Activated T-helper 2 cell treated with anti-CD3 and anti-CD28 coated beads, Interferon-gamma antibody, Interleukin-2, Interleukin-4, amounts not matched to agents 10 μg/mL and 5 μg/mL and 100 μg/mL, durations not matched to agents 14 hours and 24 hours and 36 hours (primary cell): Measurements from ENCODE around the gene PPP1R12C. TPM values are rescaled to one million over a fixed set of nuclear protein-coding genes. Genes with fewer than 3 reads are reported as not detected.

Experiments used
- DNase-seq: peaks from one replicate; pipeline ENCODE4 v3.0.0; 2021; ENCODE audit warnings: low spot score
- H3K27ac Mint-ChIP-seq: one replicate; pipeline ENCODE4 v1.8.0; 2021; ENCODE audit warnings: mixed read lengths
- H3K27me3 Mint-ChIP-seq: one replicate; pipeline ENCODE4 v1.8.0; 2021; ENCODE audit warnings: low read depth, mixed read lengths
- H3K36me3 Mint-ChIP-seq: one replicate; pipeline ENCODE4 v1.8.0; 2021; ENCODE audit warnings: low read depth, mixed read lengths
- H3K4me1 Mint-ChIP-seq: one replicate; pipeline ENCODE4 v1.8.0; 2021; ENCODE audit warnings: low read depth, mixed read lengths
- H3K4me3 Mint-ChIP-seq: one replicate; pipeline ENCODE4 v1.8.0; 2021; ENCODE audit warnings: low read depth, mild to moderate bottlenecking, moderate library complexity, mixed read lengths
- H3K9me3 Mint-ChIP-seq: one replicate; pipeline ENCODE4 v1.8.0; 2021; ENCODE audit warnings: mixed read lengths
- intact Hi-C: fragments of 100-400 bp; cut with micrococcal nuclease; formaldehyde crosslinking; loops from one replicate; pipeline ENCODE4 v1.15.1; 2023
- total RNA-seq: library from RNA; stranded (reverse); gene quantifications from 2 replicates; pipeline ENCODE4 v1.2.3, GENCODE V29; 2022

PPP1R12C gene
- total RNA-seq: 104 and 108 TPM in 2 replicates

DNA sequence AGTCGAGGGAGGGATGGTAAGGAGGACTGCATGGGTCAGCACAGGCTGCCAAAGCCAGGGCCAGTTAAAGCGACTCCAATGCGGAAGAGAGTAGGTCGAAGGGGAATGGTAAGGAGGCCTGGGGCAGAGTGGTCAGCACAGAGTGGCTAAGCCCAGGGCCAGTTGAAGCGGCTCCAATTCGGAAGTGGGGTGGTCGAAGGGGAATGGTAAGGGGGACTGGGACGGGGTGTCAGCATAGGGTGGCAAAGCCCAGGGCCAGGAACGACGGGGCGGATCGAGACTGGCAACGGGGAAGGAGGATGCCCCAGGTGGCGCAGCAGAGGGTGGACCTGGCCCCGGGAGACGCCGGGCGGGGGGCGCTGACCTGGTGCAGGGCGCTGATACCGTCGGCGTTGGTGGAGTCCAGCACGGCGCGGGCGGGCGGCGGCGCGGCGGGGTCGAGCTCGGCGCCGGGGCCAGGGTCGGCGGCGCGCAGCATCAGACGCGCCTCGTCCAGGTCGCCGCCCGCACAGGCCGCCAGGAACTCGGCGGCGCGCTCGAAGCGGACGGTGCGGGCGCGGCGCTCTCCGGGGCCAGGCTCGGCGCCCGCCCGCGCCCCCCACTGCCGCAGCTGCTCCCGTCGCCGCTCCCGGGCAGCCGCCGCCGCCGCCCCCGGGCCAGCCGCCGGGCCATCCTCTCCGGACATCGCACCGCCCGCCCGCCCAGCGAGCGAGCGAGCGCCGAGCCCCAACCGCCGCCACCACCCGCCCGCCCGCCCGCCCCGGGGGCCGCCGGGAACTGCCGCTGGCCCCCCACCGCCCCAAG, at the start of gene PPP1R12C:
Gene PPP1R12C (minus strand): TSS at position 779 of the 804 bp plus-strand sequence. CDS start 94 bp downstream, at position 685.
- peaks cover 29% of the 10 kb centered on the region for H3K4me1 Mint-ChIP-seq
- H3K27ac Mint-ChIP-seq: peak within 1 kb of the TSS; percentile 93
- DNase-seq: no peak
- H3K36me3 Mint-ChIP-seq: peaks cover 17% of the 10 kb centered on the region
- no peaks in the 10 kb centered on the region for H3K9me3 Mint-ChIP-seq
- peak within 1 kb of the TSS; percentile 100 for H3K4me3 Mint-ChIP-seq
- peaks cover 2% of the 10 kb centered on the region for H3K27me3 Mint-ChIP-seq
- intact Hi-C loops: loop anchor here (2.0 to 10.0 kb wide), 3 partner anchors 36 to 508 kb away; partner anchors contain the start of genes PPP6R1 and ZNF784

DNA sequence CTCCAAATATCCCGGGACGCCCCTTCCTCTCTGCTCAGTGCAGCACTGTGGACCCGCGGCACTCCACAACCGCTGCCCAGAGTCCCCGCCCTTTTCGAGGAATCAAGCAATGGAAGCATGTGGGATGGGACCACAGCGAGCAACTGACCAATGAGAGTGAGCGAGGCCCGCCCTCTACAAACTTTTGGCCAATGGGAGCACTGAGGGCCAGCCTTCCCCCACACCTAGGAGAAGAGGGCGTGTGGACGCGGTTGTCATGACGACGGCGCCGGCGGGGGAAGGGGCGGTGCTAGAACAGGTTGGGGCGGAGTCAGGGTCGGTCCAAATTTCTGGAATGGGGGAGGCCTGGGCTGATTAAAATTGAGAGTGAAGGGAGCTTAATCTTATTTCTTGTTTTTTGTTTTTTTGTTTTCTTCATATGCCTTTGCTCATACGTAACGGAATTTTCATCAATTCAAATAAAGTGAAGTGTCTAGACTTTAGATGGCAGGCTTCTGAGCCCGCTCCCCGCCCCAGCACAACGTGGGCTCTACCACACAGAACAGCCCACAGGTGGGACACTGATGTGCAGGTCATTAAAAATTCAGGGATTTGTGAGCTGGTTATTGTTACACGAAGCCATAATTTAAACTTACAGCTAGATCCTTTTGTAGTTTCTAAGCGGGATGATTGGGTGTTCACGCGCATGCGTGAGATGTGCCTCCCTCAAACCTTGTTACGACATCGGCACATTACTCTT, 49.3 kb upstream of the PPP1R12C start, which contains the start of gene DNAAF3:
Gene DNAAF3 (minus strand): TSS at position 84 of the 739 bp plus-strand sequence. CDS start 200 bp downstream, outside the sequence.
- H3K27ac Mint-ChIP-seq: no peak within 1 kb of the TSS
- peak; percentile 75 for DNase-seq
- peaks cover 47% of the 10 kb centered on the region for H3K27me3 Mint-ChIP-seq
- intact Hi-C loops: loop anchor here (10.0 kb wide), 1 partner anchor 82 kb away; no protein-coding TSS in a partner anchor
- H3K36me3 Mint-ChIP-seq: no peaks in the 10 kb centered on the region
- H3K4me1 Mint-ChIP-seq: peaks cover 10% of the 10 kb centered on the region
- H3K9me3 Mint-ChIP-seq: no peaks in the 10 kb centered on the region
- peak within 1 kb of the TSS; percentile 81 for H3K4me3 Mint-ChIP-seq

DNA sequence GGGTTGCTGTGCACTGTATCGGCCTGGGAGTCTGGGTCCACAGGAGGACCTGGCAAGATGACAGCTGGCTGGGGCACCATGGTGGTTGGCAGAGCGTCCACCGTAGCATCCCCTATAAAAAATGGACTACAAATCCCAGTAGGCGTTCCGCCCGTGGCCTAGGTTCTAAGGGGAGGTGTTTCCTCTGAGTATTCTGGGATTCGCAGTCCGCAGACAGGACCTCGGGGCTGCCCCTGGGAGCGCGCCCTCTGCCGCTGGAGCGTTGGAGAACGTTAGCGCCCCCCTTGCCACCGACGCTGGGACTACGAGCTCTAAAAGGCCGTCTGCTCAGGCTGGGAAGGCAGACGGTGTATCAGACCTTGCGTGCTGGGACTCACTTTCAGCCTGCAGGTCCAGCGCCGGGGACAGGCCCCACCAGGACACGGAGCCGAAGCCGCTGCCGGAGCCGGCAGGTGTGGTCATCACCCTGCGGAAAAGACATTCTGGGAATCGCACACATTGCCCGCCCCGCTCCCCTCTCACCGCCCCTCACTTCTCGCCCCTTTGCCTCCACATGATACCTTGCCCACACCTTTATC, 48.6 kb upstream of the PPP1R12C start:
- Mint-ChIP-seq H3K9me3 (no peaks in the 10 kb centered on the region), H3K27ac (no peak overlapping the region), H3K4me1 (peaks cover 10% of the 10 kb centered on the region), H3K36me3 (no peaks in the 10 kb centered on the region), H3K27me3 (peaks cover 43% of the 10 kb centered on the region), H3K4me3 (peak overlapping the region; percentile 81)
- DNase-seq: peak; percentile 16
- intact Hi-C loops: loop anchor here (10.0 kb wide), 1 partner anchor 81 kb away; no protein-coding TSS in a partner anchor

DNA sequence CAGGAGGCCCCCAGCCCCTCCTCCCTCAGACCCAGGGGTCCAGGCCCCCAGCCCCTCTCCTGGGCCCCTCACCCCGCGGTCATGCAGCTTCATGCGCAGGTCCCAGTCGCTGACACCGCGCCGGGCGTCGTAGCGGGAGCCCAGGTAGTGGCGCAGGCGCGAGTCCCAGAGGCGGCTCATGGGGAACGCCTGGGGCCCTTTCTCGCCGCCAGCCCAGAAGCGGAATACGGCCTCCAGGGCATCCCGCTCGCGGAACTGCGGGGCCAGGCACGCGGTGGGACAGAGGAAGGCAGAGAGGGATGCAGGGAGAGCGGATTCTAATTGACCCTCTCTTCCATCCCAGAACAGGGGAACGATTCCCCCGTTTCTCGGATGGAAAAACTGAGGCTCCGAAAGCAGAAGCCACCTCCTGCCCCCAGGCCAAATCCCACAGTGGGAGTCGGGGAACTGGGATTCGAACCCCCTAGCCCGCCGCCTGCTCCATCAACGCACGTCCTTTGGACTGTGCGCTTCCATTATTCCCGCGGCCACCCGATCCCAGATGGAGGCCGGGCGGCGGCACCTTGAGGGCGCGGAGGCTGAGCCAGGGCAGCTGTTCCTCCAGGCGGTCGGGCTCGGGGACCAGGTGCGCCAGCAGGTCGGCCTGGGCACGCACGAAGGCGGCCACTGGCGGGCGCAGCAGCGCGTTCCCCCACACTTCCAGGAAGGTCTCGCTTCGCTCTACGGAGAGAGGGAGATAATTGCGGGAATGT, 44.3 kb upstream of the PPP1R12C start:
- DNase-seq: no peak
- Mint-ChIP-seq H3K27me3 (peaks cover 29% of the 10 kb centered on the region), H3K36me3 (no peaks in the 10 kb centered on the region), H3K9me3 (no peaks in the 10 kb centered on the region), H3K4me1 (peaks cover 6% of the 10 kb centered on the region), H3K27ac (no peak overlapping the region), H3K4me3 (no peak overlapping the region)
- intact Hi-C loops: loop anchor here (10.0 kb wide), 1 partner anchor 77 kb away; no protein-coding TSS in a partner anchor

DNA sequence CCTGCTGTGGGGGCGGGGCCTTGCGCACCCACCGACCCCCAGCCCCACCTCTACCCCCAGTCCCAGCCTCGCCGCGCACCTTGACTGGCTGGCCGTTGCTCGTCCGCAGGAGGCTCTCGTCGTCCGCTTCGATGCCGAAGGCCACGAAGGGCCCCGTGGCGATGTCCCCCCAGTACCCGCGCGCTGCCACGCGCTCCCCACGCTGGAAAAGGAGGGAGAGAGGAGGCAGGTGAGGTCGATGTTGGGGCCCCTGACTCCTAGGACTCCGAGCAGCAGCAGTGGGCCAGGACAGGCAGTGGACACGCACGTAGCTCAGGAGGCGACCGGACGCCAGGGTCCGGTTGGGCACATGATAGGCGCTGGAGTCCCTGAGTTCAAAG, 43.5 kb upstream of the PPP1R12C start:
- Mint-ChIP-seq H3K4me3 (no peak overlapping the region), H3K36me3 (no peaks in the 10 kb centered on the region), H3K9me3 (no peaks in the 10 kb centered on the region), H3K4me1 (no peaks in the 10 kb centered on the region), H3K27ac (no peak overlapping the region), H3K27me3 (peaks cover 27% of the 10 kb centered on the region)
- intact Hi-C loops: loop anchor here (10.0 kb wide), 1 partner anchor 76 kb away; no protein-coding TSS in a partner anchor
- no peak for DNase-seq

DNA sequence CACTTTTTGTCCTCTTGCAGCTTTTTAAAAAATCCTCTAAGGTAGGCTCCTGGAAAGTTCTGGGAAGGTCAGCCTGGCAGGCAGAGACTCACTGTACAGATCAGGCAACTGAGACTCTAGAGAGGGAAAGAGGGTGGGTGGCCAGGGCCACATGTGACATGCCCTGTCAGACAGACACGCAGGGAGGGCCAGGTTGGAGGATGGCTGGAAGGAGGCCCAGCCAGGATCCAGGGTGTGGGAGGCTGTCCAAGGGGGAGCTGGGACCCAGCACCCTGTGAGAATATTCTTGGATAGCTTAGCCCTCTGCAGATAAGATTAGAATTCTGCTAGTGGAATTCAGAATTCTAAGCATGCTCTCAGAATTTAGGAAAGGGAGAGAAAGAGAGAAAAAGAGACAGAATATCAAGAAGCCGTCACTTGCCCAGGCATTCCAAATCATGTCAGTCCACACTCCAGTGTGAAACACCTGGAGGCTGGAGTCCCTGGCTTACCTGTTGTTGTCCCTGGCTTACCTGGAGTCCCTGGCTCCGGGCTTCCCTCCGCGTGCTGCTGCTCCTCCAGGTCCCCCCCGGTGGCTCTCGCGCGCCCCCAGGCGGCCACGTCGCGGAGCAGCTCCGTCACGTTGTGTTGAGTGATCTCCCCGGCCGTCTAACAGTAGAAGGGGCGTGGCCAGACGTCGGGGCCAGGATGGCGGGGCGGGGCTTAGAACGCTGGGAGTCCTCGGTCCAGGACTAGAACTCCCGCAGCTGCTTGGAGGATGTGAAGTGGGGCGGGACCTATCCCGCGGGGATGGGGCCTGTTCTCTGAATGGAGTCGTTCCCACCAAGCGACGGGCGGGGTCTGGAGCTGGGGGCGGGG, 42.9 kb upstream of the PPP1R12C start:
- intact Hi-C loops: loop anchor here (10.0 kb wide), 1 partner anchor 76 kb away; no protein-coding TSS in a partner anchor
- peaks cover 21% of the 10 kb centered on the region for H3K27me3 Mint-ChIP-seq
- no peak overlapping the region for H3K4me3 Mint-ChIP-seq
- no peaks in the 10 kb centered on the region for H3K4me1 Mint-ChIP-seq
- H3K36me3 Mint-ChIP-seq: no peaks in the 10 kb centered on the region
- H3K9me3 Mint-ChIP-seq: no peaks in the 10 kb centered on the region
- no peak overlapping the region for H3K27ac Mint-ChIP-seq
- DNase-seq: peak; percentile 87

DNA sequence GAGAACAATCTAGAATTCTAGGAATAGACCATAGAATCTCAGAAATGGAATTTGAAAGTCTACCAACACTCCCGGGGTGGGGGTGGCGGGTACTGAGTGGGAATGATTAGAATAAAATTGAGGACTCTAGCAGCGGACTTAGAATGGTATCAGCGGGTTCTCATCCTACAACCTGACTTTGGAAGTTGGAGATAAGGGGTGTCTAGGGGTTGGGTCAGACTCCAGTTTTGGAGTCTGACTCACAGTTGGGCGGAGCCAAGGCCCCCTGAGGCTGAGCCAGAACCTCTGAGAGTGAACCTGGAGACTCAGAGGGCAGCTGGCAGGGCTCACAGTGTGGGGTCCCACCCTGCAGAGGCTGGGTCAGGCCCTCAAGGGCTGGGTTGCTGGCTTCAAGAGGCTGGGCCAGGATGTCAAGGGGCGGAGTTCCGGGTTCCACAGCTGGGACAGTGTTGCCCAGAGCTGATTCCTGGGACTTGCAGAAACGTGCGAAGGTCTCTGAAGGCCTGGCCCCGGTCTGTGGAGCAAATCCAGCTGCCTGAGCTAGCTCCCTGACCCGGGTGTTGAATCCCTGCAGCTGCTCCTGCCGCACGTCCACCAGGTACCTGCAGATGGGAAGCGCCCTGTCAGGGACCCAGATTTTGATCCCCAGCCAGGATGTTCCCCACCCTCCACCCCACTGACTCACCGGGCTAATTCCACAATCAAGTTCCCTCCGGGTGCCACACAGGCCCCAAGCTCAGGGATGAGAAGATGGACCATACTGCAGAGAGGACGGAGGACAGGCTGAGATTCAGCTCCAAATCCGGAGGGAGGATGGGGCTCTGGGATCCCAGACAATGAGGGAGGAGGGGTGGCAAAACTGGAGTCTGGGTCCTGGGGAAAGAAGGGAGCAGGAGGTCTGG, 41.7 kb upstream of the PPP1R12C start:
- intact Hi-C loops: no loop called here
- no peak for DNase-seq
- Mint-ChIP-seq H3K4me3 (no peak overlapping the region), H3K27ac (no peak overlapping the region), H3K9me3 (peaks cover 3% of the 10 kb centered on the region), H3K4me1 (peaks cover 2% of the 10 kb centered on the region), H3K36me3 (no peaks in the 10 kb centered on the region), H3K27me3 (peaks cover 18% of the 10 kb centered on the region)

DNA sequence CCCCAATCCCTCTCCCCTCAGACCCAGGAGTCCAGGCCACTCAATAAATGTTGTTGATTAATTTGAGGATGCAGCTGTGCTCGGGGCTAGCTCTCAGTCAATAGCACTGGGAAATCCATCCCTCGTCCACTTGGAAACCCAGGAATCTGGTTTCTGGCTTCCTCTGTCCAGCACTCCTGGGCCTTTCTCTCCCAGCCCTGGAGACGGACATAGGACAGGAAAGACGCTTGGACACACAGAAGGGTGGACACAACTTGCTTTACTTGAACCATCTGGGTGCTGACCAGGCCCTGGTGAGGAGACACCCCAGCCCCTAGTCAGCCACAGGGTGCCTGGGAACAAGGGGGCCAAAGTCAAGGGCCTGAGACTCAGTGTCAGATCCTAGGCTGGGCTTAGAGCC, 41.0 kb upstream of the PPP1R12C start:
- intact Hi-C loops: no loop called here
- no peak for DNase-seq
- no peak overlapping the region for H3K4me3 Mint-ChIP-seq
- H3K36me3 Mint-ChIP-seq: no peaks in the 10 kb centered on the region
- peaks cover 18% of the 10 kb centered on the region for H3K27me3 Mint-ChIP-seq
- peaks cover 8% of the 10 kb centered on the region for H3K9me3 Mint-ChIP-seq
- H3K4me1 Mint-ChIP-seq: peaks cover 6% of the 10 kb centered on the region
- no peak overlapping the region for H3K27ac Mint-ChIP-seq

DNA sequence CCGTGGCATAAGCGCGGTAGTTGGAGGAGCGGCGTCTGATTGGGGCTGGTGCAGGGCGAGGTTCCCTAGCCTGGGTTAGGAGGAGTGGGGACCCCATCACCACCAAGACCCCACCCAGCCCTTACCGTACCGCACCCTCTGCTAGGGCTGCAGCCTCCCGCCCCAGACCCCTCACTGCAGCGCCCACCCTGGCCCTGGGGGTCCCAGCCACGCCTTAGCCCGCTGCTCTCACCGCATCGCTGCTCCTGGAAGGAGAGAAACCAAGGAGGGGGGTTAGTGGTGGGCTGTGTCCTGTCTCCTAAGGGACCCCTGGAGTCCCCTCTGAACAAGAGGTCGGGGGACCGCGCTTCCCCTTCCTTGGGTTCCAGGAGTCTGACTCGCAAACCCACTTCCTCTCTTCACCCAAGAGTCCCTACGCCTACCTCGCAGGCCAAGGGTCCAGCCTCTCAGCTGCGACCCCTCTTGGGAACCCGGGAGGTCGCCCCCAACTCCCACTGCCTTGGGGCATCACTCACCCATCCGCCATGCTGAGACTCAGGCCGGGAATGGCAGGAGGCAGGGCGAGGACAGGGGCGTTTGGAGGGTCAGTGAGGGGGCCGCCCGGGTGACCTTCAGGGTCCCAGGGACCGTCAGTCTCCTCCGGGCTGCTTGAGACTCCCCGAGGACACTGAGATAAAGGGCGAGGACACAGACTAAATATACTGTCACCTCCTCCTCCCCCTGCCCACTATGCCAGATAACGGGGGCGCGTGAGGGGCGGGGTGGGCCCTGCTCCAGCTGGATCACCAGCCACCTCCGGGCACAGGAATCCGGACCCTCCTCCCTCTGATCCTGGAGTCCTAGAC, 39.8 kb upstream of the PPP1R12C start, which contains the start of gene TNNI3:
Gene TNNI3 (minus strand): TSS at position 669 of the 845 bp plus-strand sequence. CDS start 143 bp downstream, at position 526.
- Mint-ChIP-seq H3K4me3 (no peak within 1 kb of the TSS), H3K9me3 (peaks cover 9% of the 10 kb centered on the region), H3K4me1 (peaks cover 6% of the 10 kb centered on the region), H3K27ac (no peak within 1 kb of the TSS), H3K36me3 (no peaks in the 10 kb centered on the region), H3K27me3 (peaks cover 18% of the 10 kb centered on the region)
- intact Hi-C loops: no loop called here
- DNase-seq: no peak
